GM18526 (cell line): ENCODE measurements around the gene RIPOR3.

ENCODE experiments used
- POLR2A ChIP-seq: IDR thresholded peaks from 3 replicates; pipeline ENCODE4 v1.6.1; 2011; ENCODE audit not compliant: insufficient read length; ENCODE audit errors: extremely low read depth

The RIPOR3 gene

GRCh38 chr20:50558483-50558925, 132.8 kb downstream of the RIPOR3 start:
- TF ChIP-seq POLR2A = no peak

- TF ChIP-seq POLR2A = no peak
Measured at GRCh38 chr20:50557549-50558134, 133.7 kb downstream of the RIPOR3 start.

- no peak for TF ChIP-seq POLR2A
Measured at GRCh38 chr20:50555662-50556061, 135.7 kb downstream of the RIPOR3 start.

- TF ChIP-seq POLR2A = no peak
Measured at GRCh38 chr20:50554694-50555579, 136.4 kb downstream of the RIPOR3 start.

GRCh38 chr20:50552979-50553378, 138.4 kb downstream of the RIPOR3 start:
- TF ChIP-seq POLR2A = no peak

GRCh38 chr20:50551288-50551687, 140.1 kb downstream of the RIPOR3 start:
- TF ChIP-seq POLR2A = no peak

- TF ChIP-seq POLR2A = no peak
Measured at GRCh38 chr20:50550531-50550930, 140.8 kb downstream of the RIPOR3 start.

- no peak for TF ChIP-seq POLR2A
Measured at GRCh38 chr20:50548396-50548795, 142.9 kb downstream of the RIPOR3 start.

GRCh38 chr20:50547964-50548363, 143.4 kb downstream of the RIPOR3 start:
- TF ChIP-seq POLR2A = no peak

GRCh38 chr20:50546729-50547314, 144.5 kb downstream of the RIPOR3 start:
- no peak for TF ChIP-seq POLR2A

GRCh38 chr20:50545126-50545525, 146.2 kb downstream of the RIPOR3 start:
- TF ChIP-seq POLR2A = no peak

GRCh38 chr20:50543326-50543725, 148.0 kb downstream of the RIPOR3 start:
- TF ChIP-seq POLR2A = no peak

GRCh38 chr20:50541606-50542041, 149.7 kb downstream of the RIPOR3 start:
- TF ChIP-seq POLR2A = no peak

- no peak for TF ChIP-seq POLR2A
Measured at GRCh38 chr20:50540620-50541605, 150.4 kb downstream of the RIPOR3 start.

GRCh38 chr20:50538276-50538675, 153.1 kb downstream of the RIPOR3 start:
- no peak for TF ChIP-seq POLR2A

GRCh38 chr20:50537546-50538201, 153.7 kb downstream of the RIPOR3 start:
- no peak for TF ChIP-seq POLR2A
